Stimulated activated CD4-positive, alpha-beta T cell treated with anti-CD3 and anti-CD28 coated beads, Interleukin-4, amount 100 ng/mL, for 4 hours (primary cell): ENCODE results near the gene DIP2A.

Source experiments
- DNase-seq, 2 experiments: peaks; one replicate each; pipeline ENCODE4 v3.0.0-alpha.2; 2020

DIP2A gene

DNA sequence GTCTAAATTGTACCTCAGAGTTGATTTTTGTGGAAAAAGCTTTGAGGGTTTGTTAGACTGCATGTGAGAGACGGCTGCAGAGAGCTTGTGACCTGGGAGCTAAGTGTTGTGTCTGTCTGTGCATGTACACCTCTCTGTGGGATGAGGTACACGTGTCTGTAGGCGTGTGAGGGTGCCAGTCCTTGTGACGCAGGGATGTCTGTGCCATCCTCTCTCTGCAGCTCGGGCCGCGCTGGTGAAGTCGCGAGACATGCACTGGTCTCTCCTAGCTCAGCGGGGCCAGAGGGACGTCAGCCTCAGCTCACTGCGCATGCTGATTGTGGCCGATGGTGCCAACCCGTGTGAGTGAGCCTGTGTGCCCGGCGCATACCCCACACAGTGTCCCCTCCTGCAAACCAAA lies 79.6 kb downstream of the DIP2A start:
- DNase-seq, result no peak

DNA sequence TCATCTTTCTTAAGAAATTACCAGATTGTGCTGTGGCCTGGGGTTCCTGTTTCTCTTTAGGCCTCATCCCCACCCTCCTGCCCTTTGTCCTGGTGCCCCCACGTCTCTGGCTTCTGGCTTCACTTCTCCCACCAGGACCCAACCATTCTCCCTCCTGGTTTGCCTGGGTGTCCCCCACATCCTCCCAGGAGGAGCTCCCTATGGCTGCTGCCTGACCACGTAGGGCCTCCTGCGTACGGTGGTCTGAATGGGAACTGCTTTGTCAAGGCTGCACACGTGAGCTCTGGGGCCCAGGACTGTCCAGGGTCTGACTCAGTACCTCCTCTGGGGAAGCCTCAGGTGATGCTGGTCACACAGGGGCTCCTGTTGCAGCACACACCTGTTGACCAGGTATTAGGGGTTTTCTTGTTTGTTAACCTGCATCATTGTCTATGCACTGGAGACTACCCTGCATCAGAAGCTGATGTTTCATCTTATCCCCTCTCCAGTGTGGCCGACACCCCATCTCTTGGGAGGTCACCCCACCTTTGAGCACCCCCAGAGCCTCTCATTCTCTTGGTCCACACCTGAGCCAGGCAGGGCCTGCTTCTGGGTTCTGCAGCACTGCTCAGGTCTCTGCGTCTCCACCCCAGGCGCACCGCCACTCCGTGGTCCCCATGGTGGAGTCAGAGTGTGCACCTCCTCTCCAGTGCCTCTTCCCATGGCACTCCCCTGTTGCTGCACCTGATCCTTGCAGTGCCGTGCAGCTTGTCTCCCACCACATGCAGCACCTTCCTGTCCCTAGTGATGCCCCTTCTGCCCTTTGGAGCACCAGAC lies 80.4 kb downstream of the DIP2A start:
- DNase-seq, result no peak

DNA sequence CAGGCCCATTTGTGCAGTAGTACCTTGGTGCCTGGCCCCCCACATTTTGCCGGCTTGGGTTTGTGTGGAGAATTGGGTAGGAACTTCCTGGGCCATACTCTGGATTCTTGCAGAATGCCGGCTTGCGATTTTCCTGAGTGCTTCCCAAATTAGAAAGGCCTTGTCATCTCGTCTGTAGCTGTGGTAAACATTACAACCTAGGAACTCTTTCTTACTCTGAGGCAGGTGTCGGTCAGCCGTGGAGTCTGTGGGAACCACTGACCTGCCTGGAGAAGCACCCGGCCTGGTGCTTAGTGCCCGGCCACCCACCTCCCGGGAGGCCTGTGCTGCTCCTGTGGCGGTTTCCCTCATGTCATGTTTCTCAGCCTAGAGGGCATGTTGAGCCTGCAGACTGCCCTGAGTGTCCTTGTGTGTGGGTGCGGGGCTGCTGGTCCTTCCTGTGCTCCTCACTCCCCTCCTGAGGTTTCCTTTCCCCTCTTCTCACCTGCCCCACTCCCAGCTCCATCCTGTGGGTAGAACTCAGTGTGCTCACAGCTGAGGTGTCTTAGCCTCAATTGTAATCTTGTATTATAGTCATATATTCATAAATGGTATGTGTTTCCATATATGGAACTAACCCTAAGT lies 81.5 kb downstream of the DIP2A start:
- no peak for DNase-seq

DNA sequence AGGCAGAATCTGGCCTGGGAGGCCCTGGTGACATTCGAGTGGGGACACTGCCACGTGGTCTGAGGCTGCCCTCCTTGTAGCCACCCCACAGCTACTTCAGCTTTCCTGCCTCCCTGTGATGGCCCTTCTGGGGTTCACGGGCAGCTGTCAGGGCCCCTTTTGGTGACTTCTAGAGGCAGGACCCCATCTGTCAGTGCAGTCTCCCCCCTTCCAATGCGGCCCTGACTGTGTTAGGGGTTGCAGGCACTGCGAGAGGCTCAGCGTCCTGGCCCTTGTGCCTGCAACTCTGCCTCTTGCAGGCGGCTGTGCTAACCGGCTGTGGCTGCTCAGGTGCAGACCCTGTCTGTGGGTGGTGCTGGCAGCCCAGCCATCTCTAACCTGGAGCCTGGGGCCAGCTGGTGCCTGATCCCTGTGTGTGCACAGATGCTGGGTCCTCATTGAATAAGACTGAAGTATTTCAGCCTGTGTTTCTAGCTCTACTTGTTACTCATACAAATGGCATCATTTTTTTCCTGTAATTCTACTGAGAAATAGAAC lies 84.0 kb downstream of the DIP2A start:
- DNase-seq, result no peak

DNA sequence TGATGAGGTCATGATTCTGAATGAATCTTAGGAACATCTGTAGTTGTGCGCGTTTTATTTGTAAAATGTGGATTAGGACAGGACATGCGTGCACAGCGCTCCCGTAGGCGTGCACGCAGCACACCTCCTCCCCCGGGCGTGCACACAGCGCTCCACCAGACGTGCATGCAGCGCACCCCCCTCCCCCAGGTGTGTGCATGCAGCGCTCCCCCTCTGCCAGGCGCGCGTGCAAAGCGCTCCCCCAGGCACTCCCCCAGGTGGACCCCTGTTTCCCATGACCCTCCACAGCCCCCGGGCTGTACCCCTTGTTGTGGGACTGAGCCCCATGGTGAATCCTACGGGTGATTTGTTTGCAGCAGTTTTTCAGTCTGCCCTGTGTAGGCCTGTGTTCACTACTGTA lies 84.6 kb downstream of the DIP2A start:
- no peak for DNase-seq

DNA sequence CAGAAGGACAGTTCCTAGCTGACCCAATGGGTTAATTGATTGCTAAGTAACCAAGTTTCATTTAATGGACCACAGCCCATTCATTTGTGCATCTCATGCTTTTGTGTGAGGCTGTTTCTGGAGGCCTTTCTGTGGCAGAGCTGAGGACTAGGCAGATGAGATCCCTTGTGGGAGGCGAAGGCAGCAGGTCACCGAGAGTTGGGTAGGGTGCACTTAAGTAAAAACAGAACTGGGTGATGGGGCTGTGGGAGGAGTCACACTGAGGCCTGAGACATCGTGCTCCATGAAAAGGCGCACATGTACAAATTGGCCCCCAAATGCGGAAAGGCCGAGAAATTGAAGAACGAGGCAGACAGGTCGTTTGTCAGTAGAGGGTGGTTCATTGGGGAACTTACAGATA lies 85.3 kb downstream of the DIP2A start:
- DNase-seq, result no peak

DNA sequence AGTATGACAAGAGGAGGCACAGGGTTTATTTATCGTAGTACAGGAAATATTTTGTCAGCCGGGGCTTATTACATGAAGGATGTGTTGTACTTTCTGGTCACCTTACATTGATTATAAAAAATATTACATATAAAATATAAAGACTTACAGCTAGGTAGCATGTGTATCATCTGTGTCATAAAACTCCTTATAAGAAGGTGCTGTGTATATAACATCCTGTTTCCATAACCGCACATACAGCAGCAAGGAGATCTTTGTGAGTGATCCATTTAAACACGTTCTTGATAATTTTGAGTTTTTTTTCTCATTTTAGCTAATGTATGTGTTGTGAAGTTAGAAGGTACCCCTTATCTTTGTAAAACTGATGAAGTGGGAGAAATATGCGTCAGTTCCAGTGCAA lies 86.1 kb downstream of the DIP2A start:
- no peak for DNase-seq

DNA sequence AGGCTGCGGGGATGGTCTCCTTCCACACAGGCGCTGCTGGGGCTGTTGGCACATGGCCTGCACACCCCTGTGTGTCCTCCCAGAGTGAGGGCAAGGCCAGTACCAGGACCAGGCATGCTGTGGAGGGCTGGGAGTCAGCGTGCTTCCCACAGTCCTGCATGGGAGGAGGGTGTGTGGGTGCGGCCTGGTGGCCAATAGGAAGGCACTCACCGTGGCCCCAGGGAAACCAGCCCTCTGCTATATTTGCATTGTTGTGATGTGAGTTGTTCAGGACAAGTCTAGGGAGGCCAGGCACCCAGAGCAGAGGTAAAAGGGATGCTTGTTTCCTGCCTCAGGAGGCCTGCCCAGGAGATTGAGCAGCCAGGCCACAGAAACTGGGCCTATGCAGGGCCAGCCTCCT lies 86.7 kb downstream of the DIP2A start:
- no peak for DNase-seq

DNA sequence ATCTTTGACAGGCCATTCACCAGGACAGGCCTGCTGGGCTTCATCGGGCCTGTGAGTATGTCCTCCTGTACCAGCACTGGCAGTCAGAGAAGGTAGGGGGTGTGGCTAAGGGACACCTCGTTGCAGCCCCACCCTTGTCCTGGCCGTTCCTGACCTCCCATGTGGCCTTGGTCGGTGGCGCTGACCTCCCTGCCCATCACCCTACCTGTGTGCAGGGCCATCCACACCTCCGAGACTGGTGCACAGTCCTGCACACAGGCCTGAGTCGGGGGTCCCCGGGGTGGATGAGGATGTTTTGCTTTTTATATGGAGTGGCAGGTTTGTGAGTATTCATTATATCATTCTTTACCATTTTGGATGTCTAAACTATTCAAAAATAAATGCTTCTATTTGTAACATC lies 87.2 kb downstream of the DIP2A start:
- DNase-seq, result no peak

DNA sequence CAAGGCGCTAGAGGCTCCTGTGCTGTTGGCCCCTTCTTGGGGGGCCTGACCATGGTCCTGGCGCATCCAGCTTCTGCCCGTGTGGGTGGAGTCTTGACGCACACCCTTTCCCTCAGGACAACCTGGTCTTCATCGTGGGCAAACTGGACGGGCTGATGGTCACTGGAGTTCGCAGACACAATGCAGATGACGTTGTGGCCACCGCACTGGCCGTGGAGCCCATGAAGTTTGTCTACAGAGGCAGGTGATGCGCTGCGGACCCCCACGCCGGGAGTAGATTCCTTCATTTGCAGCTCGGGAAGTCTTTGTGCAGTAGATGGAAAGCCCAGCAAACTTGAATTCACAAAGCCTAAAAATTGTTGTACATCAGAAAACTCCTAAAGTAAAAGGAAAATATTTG lies 88.1 kb downstream of the DIP2A start:
- no peak for DNase-seq

DNA sequence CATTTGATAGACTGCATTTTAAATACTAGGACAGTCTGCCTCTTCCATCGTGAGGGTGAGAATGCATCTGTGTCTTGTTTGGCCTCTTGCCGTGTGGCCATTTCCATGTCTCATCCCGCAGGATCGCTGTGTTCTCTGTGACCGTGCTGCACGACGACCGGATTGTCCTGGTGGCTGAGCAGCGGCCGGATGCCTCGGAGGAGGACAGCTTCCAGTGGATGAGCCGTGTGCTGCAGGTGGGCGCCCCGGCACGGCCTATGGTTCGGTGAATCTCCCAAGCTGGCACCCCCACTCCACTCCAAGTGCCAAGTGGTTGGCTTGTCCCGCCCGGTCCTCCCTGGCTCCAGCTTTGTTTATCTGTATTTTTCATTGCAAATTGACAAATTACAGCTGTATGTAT lies 91.0 kb downstream of the DIP2A start:
- no peak for DNase-seq

DNA sequence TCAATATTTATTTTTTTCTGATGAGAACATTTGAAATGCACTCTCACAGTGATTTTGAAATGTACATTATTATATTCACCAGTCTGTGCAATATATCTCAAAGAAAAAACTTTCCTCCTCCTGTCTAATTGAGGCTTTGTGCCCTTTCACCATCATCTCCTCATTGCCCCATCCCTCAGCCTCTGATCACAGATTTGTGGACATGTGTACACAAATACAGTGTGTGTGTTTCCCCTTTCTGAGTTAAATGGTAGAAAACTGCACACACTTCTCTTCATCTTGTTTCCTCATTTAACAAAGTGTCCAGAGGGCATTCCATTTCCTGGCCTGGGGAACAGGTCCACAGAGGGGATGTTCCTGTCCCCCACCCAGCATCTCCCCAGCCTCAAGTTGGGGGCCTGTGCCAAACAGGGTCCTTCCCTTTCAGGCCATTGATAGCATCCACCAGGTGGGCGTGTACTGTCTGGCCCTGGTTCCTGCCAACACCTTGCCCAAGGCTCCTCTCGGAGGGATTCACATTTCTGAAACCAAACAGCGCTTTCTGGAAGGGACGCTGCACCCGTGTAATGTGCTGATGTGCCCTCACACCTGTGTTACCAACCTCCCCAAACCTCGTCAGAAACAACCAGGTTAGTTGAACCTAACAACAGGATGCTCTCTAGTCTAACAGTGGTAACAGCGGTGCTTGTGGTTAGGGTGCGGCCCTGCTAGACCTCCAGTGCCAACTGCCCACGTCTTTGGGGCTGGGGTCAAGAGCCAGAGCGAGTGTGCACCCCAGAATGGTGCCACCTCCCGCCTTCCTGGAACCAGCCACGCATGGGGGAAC lies 91.6 kb downstream of the DIP2A start:
- peak in 1 of 2 experiments; percentile 40 for DNase-seq

DNA sequence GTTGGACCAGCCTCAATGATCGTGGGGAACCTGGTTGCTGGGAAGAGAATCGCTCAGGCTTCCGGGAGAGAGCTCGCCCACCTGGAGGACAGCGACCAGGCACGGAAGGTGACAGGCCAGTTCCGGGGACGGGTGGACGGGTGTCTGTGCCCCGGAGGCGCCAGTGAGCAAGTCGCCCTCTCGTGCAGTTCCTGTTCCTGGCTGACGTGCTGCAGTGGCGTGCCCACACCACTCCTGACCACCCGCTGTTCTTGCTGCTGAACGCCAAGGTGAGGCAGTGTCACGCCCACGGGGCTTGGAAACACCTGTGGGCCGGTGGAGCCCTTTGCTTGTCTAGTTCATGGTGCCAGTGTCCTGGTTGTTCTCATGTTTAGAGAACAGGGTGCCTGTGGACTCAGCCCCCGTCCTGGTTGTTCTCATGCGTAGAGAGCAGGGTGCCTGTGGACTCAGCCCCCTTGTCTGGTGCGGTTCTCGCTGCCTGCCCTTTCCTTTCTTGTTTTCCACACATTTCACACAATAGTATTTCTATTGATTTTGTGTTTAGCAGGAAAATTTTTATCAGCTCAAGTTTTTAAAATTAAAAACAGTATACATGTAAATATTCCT lies 93.0 kb downstream of the DIP2A start:
- peak; percentile 23 to 27 for DNase-seq

DNA sequence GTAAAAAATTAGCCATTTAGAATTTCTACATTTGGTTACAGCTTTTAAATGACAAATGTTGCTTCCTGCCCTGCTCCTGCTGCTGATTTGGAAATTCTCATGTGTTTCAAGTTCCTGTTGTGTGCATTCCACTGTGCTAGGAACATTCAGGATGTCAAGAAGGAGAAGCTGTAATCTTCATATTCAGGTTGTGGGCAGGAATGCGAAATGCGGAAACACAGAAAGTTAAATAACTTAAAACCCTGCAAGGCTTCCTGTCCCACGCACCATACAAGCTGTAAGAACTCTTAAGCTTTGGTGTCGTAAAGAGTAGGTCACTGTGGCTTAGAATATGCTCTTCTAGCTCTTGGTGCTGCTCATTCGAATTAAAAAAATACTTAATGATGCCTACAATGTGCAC lies 93.6 kb downstream of the DIP2A start:
- DNase-seq, result no peak

DNA sequence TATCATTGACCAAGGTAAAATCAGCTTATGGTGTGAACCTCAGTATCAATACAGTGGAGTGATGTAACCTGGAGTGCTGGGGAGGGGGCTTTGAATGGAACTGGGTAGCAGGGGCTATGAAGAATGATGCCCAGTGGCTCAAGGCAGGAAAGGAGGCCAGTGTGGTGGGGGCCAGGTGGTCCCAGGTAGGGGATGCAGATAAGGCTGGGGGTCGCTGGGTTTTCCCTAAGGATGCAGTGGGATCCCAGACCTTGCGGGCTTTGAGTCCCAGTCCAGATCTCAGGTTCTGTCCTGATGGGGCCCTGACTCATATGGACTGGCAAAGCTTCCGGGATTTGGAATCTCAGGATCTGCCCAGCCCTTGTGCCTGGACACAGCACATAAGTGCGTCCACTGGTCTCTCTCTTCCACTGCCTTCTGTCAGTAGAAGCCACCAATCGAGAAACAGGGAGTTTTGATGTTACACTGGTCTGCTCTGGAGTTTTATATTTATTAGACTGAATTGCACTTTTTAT lies 94.2 kb downstream of the DIP2A start:
- DNase-seq, result no peak

DNA sequence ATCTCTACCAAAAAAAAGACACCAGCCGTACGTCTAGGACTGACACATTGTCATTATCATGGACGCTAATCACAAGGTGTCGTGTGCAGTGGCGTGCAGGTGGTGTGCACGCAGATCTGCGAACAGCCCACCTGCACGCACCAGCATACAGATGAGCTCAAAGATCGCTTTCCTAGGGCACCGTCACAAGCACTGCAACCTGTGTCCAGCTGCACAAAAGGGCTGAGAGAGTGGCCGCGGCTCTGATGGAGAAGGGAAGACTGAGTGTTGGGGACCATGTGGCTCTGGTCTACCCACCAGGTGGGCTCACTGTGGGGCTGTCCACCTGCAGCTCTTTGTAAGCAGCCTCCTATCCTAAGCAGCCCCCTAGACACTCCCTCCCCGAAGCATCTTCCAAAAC lies 95.3 kb downstream of the DIP2A start:
- no peak for DNase-seq

DNA sequence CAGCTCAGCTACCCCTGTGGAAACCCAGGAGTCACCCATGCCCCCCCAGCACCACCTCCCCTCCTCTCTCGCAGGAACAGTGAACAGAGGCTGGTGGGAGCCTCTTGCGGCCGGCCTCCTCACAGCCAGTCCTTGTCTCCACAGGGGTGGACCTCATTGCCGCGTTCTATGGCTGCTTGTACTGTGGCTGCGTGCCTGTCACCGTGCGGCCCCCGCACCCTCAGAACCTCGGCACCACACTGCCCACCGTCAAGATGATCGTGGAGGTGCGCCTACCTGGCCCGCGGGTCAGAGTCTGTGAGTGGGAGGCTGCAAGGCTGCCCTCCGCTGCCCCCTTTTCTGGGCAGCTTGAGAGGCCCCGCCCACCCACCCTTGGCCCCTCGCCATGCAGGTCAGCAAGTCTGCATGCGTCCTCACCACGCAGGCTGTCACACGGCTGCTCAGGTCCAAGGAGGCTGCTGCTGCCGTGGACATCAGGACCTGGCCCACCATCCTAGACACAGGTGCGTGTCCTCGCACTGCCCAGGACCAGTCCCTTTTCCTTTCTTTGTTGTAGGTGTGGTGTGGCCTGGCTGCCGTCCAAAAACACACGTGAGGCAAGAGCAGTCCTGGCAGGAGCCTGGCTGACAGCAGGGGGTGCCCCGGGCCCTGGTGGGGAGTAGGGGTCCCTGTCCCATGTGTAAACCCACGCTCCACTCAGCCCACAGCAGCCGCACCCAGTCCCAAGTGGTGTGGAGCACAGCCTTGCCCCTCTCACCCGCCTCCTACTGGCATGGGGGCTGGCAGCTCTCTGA lies 95.9 kb downstream of the DIP2A start:
- DNase-seq, result no peak

DNA sequence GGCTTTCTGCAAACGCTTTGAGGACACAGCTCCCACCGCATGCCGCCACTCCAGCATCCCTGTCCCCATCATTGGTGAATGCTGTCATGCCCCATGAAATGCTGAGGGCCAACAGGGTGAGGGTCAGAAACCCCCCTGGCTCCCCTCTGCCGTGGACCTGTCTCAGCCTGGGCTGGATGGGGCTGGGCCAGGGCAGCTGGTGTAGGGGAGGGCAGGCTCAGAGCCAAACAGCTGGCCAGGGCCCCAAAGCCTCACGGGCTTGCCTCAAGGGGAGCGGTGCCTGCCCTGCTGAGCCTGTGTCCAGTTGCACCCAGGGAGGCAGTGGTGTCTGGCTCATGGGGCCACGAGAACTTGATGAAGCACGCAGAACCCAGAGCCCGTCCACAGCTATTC lies 96.5 kb downstream of the DIP2A start:
- no peak for DNase-seq

DNA sequence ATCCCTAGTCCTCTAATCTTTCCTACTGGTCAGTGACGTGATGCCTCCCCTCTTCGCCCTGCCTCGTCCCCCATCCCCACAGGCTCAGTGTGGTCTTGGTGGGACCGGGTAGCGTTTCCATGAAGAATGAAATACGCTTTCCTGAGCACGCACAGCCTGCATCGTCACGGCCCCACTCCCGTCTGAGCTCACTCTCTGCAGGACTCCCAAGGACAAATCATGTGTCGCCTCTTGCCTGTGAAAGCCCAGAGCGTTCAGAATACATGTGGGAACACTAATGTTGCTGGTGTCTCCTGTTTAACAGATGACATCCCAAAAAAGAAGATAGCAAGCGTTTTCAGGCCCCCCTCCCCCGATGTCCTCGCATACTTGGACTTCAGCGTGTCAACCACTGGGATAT lies 97.0 kb downstream of the DIP2A start:
- no peak for DNase-seq

DNA sequence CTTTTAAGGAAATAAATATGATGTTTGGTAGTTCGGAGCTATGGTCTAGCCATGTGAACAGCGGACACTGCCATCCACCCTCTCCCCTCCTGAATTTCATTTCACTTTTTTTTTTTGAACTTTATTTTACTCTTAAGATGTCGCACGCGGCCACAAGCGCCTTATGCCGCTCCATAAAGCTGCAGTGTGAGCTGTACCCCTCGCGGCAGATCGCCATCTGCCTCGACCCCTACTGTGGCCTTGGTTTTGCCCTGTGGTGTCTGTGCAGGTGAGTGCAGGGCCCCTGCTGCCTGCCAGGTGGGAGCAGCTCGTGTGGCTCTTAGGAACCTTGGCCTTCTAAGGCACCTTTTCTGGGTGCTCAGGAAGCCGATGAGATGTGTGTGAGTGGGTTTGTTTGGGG lies 98.1 kb downstream of the DIP2A start:
- DNase-seq, result no peak

DNA sequence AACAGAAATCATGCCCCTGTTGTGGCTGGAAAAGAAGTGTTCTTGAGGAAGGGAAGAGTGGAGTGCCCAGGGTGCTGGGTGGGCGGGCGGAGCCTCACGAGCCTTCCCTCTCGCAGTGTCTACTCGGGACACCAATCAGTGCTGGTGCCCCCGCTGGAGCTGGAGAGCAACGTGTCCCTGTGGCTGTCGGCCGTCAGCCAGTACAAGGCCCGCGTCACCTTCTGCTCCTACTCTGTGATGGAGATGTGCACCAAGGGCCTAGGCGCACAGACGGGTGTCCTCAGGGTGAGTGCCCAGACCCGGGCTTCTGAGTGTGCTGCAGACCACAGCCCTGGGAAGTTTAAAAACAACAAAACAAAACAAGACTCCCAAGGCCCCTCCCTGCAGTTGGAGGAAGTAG lies 98.8 kb downstream of the DIP2A start:
- DNase-seq, result no peak

DNA sequence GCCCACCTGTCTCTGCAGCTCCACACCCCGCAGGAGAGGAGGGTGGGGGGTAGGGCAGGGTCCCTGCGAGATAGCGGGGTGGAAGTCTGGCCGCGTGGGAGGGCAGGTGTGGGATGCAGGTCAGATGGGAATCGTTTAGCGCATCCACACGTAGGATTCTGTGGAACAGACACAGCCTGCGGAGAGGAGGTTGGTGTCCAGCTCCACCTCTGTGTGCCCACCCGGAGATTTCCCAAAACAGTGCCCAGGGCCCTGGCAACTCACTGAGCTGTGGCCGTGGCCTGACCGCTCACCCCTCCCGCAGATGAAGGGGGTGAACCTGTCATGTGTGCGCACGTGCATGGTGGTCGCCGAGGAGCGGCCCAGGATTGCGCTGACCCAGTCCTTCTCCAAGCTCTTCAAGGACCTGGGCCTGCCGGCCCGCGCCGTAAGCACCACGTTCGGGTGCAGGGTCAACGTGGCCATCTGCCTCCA lies 99.3 kb downstream of the DIP2A start:
- no peak for DNase-seq
